Spleen (tissue), 7 donors: ENCODE data around the gene IGF1R.

Experiments
- POLR2A ChIP-seq, 3 donors: fragments of 450-650 bp; IDR thresholded peaks; one replicate each; pipeline ENCODE4 v1.5.1; 2017; ENCODE audit warnings: antibody characterized with exemption in 3 of 3, mild to moderate bottlenecking in 1 of 3
- POLR2AphosphoS5 ChIP-seq, 3 donors: sonication (generic); formaldehyde crosslinking; IDR thresholded peaks; one replicate each; pipeline ENCODE4 v1.5.1; 2017; ENCODE audit warnings: antibody characterized with exemption in 3 of 3
- TF ChIP-seq, protein P1 (sequence below), 11 experiments: fragments of 200-600 bp in 7 of 11; fragments of 450-650 bp in 4 of 11; sonication (generic) in 4 of 11; IDR thresholded peaks in 8 of 11; conservative IDR thresholded peaks in 3 of 11; 1 replicate in 7 of 11; 2 replicates in 4 of 11; pipeline versions ENCODE4 v1.4.0 to v1.8.0; 2016 to 2021; ENCODE audit warnings: antibody characterized with exemption in 11 of 11, inconsistent platforms in 4 of 11, mild to moderate bottlenecking in 1 of 11
- donor health status: DM: no; HTN: no; CAD: no; lungs with moderate emphysema.
- donor health status: DM: no; HTN: no; CAD: no.
- donor health status: DM: no; HTN: no; CAD: no.

DNA sequence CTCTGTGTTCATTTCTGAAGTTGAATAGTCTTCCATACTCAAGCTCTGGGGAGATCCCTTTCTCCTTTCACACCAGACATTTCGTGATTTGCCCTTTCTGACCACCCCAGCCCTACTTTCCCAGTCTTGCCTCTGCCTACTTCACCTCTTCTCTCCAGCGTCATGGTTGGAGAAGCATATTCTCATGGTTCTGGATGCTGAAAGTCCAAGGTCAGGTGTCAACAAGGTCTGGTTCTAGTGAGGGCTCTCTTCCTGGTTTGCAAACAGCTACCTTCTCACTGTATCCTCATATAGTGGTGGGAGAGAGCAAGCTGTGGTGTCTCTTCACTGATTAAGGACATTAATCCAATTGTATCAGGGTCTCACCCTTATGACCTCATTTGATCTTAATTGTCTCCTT is 169.4 kb downstream of the IGF1R start:
- TF ChIP-seq POLR2A (IDR thresholded peaks at IDR 0.05) (no peak), POLR2AphosphoS5 (IDR thresholded peaks at IDR 0.05) (no peak)
- TF ChIP-seq, protein P1, sequence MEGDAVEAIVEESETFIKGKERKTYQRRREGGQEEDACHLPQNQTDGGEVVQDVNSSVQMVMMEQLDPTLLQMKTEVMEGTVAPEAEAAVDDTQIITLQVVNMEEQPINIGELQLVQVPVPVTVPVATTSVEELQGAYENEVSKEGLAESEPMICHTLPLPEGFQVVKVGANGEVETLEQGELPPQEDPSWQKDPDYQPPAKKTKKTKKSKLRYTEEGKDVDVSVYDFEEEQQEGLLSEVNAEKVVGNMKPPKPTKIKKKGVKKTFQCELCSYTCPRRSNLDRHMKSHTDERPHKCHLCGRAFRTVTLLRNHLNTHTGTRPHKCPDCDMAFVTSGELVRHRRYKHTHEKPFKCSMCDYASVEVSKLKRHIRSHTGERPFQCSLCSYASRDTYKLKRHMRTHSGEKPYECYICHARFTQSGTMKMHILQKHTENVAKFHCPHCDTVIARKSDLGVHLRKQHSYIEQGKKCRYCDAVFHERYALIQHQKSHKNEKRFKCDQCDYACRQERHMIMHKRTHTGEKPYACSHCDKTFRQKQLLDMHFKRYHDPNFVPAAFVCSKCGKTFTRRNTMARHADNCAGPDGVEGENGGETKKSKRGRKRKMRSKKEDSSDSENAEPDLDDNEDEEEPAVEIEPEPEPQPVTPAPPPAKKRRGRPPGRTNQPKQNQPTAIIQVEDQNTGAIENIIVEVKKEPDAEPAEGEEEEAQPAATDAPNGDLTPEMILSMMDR (IDR thresholded peaks at IDR 0.05 in 8 of 11, conservative IDR thresholded peaks at IDR 0.05 in 3 of 11), result no peak
